GM18861 (cell line): ENCODE results near the gene HGFAC.

Experiments used
- ATAC-seq: cut with Tn5 transposase; IDR thresholded peaks from one replicate; pipeline ENCODE4 v1.9.1; 2021; ENCODE audit not compliant: unreplicated experiment

Gene HGFAC

DNA sequence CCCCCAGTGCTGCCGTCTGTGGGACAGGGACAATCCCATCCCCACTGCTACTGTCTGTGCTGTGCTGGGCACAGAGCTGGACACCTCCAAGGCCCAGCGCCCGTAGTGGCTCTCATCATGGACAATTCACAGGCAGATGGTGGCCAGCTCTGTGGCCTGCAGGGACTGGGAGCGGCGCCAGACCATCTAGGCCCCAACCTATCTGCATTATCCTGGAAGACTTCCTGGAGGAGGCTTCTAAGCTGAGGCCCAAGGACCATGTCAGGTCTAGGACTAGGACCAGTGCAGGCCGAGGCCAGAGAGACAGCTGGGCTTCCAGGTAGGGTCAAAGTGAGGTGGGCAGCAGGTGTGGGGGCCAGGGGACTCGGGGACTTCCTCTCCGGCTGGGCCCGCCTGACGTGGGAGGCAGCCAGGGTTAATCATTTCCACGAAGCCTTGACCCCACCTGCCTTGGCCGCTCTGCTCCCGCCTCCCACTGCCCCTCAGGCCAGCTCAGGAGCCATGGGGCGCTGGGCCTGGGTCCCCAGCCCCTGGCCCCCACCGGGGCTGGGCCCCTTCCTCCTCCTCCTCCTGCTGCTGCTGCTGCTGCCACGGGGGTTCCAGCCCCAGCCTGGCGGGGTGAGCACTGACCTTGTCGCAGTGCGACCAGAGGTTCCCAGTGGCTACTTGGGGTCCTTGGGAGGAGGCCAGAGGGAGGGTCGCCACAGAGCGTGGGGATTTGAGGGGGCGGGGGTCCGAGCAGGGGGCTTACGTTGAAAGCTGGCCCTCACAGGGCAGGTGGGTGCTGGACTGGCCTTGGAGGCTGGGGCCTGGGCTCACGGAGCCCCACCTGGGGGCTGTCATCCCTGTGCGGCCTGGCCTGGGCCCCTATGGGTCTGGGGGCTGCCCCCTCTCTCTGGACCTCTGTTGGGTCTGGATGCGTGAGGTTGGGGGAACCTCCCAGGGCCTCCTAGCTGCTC is at the start of gene HGFAC:
Gene HGFAC, plus strand, starts transcription at position 468 of the 959 bp plus-strand sequence. Its CDS starts 34 bp downstream, at position 502.
- no peak for ATAC-seq

DNA sequence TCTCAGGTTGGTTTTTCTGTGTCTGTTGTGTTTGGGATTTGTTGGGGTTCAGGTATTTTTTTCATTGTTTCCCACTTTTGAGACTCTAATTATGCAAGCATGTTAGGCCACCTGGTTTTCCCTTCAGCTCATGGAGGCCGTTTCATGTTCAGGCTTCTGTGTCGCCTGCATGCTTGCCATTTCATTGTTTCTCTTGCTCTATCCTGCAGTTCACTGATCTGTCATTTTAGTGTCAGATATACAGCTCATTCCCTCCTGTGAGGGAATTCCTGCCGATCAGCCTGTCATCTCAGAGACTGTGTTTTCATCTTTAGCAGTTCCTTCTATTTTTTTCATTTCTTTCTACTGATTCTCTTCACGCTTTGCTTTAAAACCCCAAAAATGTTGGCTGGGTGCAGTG is 49.4 kb upstream of the HGFAC start:
- no peak for ATAC-seq

DNA sequence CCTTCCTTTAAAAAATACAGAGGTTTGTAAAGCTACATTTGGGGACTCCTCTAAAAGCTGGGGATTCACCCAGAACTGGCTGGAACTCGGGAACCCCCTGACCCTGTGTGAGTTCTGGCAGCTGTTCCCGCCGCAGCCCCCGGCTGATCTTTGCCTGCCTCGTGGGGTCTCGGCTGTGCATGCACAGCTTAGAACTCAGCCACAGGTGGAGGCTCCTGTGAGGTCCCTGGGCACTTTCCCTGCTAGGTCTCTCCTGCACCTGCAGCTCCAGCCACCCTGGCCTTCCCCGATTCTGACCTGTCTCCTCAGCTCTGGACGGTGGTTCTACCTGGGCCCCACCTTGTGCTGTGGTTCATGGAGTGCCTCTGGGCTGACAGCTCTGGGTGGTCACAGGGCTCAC is 48.6 kb upstream of the HGFAC start:
- ATAC-seq: no peak

DNA sequence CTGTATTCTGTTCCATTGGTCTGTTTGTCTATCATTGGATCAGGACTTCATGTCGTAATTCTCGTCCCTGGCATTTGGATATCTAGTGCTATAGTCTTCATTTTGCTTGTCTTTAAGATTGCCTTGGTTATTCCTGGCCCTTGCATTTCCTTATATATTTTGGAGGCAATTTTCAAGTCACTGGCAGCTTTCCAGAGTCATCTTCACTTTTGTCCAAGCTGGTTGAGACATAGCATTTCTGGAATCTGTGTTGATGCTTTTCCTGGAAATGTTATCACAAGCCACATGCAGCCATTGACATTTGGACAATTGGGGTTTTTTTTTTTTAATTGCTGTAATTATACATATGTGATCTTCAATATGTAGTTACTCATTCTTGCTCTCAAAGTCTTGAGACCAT is 45.2 kb upstream of the HGFAC start:
- no peak for ATAC-seq

DNA sequence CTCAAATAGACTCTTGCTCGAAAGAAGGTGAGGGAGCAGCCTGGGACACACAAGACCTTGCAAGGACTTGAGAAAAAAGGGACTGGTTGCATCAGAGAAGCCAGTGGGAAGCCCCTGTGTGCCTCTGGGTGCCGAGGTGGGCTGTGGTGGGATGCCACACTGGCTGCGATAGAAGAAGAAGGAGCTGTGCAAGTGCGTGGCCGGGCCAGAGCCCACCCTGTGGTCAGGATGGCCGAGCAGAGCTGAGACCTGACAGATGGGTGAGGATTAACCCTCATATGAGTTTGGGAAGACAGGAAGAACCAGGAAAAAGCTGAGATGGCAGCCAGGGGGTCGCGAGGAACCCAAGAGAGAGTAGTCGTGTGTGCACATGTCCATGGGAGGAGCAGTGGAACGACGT is 44.6 kb upstream of the HGFAC start:
- ATAC-seq: no peak

DNA sequence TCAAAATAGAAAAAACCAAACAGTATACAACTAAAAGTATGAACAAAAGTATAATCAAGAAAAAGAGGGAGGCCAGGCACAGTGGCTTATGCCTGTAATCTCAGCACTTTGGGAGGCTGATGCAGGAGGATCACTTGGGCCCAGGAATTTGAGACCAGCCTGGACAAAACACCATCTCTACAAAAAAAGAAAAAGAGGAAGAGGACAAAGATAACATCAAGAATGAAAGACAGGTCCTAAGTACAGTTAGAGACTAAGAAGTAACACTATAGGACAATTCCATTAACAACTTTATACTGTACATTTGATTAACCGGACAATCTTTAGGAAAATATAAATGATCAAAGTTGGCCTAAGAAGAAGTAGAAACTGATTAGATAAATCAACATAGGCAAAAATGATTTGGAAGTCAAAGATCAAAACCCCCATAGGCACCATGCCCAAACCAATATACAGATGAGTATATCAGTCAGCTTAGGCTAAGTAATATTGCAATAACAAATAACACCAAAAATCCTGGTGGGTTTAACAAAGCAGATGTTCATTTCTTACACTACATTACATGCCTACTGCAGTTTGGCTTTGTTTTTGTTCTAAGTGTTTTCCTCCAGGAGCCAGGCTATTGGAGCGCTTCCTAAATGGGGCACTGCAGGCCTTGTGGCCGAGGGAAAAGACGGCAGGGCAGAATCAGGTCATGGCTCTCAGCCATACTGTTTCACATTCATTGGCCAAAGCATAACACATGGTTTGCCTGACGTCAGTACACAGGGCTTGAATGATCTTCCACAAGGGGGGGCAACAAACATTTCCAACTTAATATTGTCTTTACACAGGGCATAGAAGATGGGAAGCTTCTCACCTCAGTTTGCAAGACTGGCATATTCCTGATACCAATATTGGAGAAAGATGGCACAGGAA is 42.2 kb upstream of the HGFAC start:
- no peak for ATAC-seq

DNA sequence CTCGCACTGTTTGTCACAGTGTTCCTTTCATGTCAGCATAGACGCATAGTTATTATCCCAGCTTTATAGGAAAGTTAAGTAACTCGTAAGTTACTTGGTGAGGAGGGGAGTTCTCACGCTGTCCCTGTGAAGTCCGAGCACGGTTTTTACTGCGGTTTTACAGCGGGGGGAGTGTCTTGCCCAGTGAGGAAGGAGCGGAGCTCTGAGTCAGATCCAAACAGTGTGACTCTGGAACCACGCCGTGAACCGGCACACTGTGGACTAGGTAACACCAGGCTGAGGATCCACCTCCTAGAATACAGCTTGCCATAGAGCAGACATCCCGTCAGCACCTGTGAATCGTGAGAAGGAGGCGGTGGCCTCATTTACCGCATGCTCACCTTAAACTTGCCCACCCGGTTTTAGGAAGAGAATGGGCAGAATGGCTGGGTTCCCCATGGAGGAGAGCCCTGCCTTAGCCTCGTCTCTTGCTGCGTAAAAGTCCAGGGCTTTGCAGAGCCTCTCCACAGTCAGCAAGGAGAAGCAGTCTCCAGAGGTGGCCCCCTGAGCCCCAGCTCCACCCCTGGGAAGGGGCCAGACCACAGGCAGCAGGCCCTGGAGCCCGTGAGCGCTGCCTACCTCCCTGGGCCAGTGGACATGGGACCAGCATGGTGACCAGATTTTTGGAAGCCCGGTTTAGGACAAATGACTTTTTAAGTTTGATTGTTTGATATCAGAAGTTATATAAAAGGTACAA is 40.2 kb upstream of the HGFAC start:
- no peak for ATAC-seq

DNA sequence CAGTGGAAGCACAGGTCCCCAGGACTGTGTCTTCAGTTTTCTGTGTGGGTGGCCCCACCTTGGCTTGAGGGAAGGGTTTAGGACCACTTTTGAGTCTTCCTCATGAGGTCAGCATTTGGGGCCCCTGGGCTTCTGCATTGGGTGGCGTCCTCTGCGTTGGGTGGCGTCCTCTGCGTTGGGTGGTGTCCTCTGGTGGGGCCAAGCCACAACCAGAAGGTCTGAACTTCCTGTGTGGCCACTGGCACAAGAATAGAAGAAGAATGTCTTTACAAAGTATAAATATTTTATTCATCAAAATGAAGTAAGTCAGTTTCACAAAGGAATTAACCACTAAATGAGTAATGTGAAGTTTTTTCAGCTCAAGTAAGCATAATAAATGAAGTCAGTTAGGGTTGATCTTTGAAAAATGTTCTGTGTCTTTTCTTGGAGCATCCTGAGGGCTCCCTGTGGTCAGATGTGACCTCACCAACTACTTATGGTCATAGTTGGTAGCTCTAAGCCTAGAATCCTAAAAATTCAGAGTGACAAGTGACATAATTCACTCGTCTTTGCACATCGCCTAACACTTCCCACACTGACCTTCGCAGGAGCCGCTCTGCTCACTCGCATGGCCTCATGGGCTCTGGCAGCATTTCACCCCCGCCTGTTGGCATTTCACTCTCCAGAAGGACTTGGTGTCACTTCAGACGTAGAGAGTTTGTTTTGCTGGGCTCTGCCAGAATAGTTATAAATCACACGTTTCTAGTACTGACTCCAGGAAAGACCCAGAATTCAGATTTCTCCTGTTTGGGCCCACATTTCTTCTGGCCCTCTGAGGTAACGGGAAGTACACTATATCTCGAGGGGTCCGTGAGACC is 39.0 kb upstream of the HGFAC start:
- no peak for ATAC-seq

DNA sequence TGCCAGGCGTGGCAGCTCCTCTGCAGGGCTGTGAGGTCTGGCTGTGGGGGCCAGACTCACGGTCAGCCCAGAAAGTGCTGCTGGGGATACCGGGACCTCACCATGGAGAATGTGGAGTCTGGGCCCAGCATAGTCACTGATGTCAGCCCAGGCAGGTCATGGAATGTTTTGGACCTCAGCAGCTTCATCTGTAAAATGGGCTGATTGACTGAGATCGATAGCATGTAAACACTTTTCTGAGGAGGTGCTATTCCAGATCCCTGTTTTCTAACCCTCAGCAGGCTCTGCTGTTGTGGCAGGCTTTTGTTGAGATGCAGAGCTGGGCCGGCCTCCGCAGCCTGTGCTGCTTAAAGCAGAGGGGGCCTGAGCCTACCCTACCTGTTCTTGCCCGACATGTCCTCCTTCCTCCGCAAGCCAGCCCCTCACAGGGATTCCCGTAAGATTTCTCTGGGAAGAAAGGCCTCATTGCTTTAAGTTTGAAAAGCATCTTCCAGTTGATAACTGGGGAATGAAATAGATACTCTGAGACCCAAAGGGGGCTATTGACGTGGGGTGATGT is 38.3 kb upstream of the HGFAC start:
- no peak for ATAC-seq

DNA sequence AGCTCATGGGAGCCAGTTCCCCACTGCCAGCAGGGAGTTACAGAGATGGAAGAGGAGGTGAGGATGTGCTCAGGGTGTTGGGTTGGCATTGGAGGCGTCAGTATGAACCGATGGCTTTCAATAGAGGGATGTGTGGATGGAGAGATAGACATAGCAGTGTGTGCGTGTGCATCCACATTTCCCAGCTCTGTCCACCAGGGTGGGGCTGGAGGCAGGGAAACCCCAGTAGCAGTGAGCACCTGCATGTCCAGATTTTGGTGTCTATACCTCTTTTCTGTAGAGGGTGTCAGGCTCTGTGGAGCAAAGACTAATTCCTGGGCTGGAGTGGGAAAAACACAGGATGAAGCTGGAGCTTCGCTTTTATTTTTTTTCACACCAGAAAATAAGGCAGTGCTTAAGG is 37.2 kb upstream of the HGFAC start:
- no peak for ATAC-seq

DNA sequence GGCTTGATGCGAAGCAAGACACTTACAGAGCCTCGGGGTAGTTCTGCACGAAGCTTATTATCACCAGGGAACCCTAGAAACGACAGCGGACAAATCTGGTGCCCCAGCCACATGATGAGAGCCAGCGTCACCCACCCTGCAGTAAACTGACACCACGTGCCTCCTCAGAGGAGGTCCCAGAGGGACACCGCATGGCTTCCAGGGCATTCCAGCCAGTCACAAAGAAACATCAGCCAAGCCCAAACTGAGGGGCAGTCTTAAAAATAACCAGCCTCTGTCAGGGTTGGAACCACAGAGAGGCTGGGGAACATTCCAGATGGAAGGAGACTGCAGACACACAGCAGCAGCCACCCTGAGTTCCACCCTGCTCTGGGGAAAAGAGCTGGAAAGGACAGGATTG is 36.6 kb upstream of the HGFAC start:
- no peak for ATAC-seq

DNA sequence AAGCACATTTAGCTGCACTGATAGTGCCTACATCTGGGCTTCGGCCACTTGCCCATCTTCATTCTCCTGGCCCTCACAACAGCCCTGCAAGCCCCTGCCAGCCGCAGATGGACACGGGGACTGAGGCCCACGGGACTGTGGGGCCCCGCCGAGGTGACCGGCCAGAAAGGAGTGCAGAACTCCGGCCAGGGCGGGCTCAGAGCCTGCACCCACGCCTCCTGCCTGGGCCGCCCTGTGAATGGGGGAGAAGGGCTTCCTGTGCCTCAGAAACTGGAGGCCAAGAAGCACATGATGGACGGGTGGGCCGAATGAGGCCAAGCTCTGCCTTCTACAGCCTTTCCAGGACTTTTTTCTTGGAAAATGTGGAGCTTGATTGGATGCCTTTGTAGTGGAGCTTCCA is 35.7 kb upstream of the HGFAC start:
- ATAC-seq: no peak

DNA sequence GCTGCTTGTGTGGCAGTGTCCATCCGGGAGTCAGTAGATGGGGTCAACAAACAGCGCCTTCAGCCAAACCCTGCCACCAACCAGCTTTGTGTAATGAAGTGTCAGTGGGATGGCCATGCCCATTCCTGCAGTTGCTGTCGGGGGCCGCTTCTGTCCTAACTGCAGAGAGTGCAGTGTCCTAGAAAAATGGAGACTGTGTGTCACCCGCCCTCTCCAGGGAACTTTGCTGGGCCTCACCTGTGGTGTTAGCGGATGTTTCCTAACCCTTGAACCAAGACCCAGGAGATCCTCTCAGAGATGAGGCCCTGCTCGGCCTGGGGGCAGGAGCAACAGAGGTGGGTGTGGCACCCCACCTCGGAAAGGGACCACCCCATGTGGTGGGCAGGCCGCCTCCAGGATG is 35.3 kb upstream of the HGFAC start:
- ATAC-seq: no peak

DNA sequence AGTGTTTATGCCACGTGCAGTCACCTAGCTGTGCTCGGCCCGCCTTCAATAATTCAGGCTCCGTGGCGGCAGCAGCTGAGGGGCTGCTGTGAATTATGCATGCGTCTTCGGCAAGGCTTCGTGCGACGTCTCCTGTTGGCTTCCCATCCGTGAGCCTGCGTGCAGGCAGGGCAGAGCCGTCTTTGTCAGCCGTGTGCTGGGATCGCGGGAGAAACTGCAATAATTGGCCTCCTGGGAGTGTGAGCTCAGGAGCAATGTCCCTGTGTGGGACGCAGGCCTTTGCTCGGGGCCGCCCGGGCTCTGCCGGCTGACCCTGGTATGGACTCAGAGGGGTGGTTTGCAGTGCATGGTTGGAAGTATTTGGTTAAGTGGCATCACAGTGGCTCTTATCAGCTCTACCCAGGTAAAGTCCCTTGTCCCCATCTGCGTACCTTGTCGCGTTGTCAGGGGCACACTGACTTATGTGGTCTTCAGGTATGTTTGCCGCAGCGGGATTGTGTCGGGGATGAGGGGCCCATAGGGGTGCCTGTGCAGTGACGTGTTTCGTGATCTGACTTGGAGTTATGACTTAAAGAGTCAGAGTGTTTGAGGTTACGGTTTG is 34.5 kb upstream of the HGFAC start:
- no peak for ATAC-seq

DNA sequence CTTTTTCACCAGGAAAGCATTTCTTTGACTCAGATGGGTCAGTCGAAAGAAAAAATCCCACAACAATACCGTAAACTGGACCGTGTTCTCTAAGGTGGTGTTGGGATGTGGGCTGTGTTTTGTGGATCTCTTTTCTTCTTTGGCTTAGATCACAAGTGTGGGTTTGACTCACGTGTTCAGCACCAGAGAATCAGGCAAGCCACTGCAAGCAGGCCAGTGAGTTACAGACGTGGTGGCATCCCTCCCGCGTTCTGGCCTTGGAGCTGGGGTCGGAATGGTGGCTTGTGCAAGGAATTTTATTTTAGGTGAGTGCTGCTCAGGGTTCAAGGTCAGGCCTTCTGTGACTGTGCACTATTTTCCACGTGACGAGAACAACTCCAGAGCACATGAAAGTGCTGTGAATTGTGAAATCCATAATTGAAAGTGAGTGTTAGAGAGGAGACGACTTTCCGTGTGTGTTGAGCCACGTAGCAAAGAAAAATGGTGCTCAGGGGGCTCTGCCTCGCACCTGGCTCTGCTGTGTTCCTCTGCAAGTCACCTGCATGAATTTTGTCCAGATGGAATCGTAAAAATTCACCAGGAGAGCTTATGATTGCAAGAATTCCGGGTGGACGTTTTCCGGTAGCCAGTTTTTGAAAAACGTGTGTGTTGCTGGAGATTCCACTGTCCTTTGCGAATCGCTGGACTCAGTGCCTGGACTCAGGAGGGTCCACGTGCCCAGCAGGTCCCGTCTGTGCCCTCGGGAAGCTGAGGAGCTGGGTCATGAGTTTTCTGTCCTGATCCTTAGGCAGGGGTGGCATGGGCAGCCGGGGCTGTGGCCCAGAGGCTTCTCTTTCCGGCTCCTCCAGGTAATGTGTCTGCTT is 33.6 kb upstream of the HGFAC start:
- no peak for ATAC-seq

DNA sequence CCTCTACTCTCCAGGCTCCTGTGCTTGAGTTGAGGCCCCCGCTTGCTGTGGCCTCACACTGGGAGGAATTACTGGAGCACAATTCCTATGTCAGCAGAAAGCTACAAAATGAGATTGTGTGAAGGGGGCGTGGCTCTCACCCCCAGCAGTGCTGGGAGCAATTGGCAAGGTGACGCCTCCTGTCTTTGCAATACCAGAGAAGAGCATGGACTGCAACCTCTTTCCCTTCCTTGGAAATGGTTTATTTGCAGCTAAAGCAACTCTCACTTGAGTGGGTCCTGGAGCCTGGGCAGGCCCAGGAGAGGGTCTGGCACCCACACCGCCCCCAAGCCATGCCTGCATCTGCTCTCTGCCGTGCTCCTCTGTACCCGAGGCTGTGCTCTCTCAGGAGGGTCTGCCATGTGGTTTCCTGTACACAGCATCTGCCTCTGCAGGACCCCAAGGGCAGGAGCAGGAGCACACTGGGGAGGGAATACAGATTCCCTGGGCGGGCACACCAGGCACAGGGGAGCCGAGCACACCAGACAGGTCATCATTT is 32.9 kb upstream of the HGFAC start:
- no peak for ATAC-seq

DNA sequence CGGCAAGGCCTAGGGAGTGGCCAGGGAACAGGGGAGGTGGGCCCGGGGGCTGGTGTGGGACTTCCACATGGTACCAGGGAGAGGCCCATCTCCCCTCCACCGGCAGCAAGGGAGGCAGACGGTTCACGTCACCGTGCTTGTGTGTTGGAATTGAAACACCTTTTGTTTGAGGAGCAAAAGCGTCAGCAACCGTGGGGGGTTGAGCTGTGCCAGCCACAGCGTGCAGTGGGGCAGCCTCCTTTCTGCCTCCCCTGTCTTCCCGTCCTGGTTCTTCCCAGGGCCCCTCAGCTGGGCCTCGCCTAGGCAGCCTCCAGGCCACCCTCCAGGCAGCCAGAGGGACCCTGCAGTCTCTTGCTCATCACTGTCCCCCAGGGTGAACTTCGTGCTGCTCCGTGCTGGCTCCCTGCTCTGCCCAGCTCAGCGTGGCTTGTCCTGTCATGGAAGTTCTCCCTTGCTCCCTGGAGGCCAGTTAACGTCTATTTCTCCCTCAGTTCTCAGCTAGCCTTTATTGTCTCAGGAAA is 32.1 kb upstream of the HGFAC start:
- ATAC-seq: no peak
